OCI-LY7 (cell line): Measurements from ENCODE around the gene ST14.

Experiments used
- CTCF ChIP-seq: fragments of 200-600 bp; sonication (generic); conservative IDR thresholded peaks from 2 replicates; pipeline ENCODE4 v1.5.1; 2014; ENCODE audit warnings: mild to moderate bottlenecking, antibody characterized with exemption, low read length, moderate library complexity, mixed read lengths
- EZH2phosphoT487 ChIP-seq: fragments of 200-600 bp; sonication (generic); IDR thresholded peaks from 2 replicates; pipeline ENCODE4 v1.6.1; 2018; ENCODE audit warnings: low read depth, borderline replicate concordance, mild to moderate bottlenecking, mixed run types, antibody characterized with exemption, low read length, moderate library complexity, mixed read lengths

GRCh38 chr11:130216221-130216550 is 56.6 kb downstream of the ST14 start:
- TF ChIP-seq CTCF: no peak
- no peak for TF ChIP-seq EZH2phosphoT487
